GM20000 (cell line): ENCODE results near the gene MIGA1.
"Not testable (repeated sequence)": the region's sequence is repeated elsewhere in the genome, so short reads cannot be mapped to it uniquely, and the experiment has no call there.

ENCODE experiments used
- DNase-seq: peaks from one replicate; pipeline ENCODE4 v3.0.0; 2012; ENCODE audit warnings: low spot score
- CTCF ChIP-seq: IDR thresholded peaks from 2 replicates; pipeline ENCODE4 v1.5.1; 2012; ENCODE audit warnings: mild to moderate bottlenecking, control low read depth; ENCODE audit errors: extremely low read depth, missing control alignments

Gene MIGA1

GRCh38 chr1:77905603-77906002 lies 126.2 kb downstream of the MIGA1 start:
- TF ChIP-seq CTCF: no peak
- no peak for DNase-seq

- DNase-seq: no peak
- no peak for TF ChIP-seq CTCF
Observed at GRCh38 chr1:77906019-77906545, 126.6 kb downstream of the MIGA1 start.

- no peak for TF ChIP-seq CTCF
- DNase-seq: no peak
Observed at GRCh38 chr1:77906624-77907023, 127.2 kb downstream of the MIGA1 start.

GRCh38 chr1:77910116-77910515 lies 130.7 kb downstream of the MIGA1 start:
- TF ChIP-seq CTCF: no peak
- DNase-seq: no peak

- DNase-seq: not testable (repeated sequence)
Observed at GRCh38 chr1:77918918-77919317, 139.5 kb downstream of the MIGA1 start.

GRCh38 chr1:77925518-77925917 lies 146.1 kb downstream of the MIGA1 start:
- DNase-seq: no peak
- TF ChIP-seq CTCF: no peak

- no peak for TF ChIP-seq CTCF
- DNase-seq: no peak
Observed at GRCh38 chr1:77925956-77926355, 146.5 kb downstream of the MIGA1 start.

GRCh38 chr1:77926561-77927357 lies 147.3 kb downstream of the MIGA1 start:
- TF ChIP-seq CTCF: no peak
- DNase-seq: peak; percentile 31
